Measurements from ENCODE around the gene GSTT4.

- TF ChIP-seq POLR2AphosphoS5 (IDR thresholded peaks at IDR 0.05; ENCODE audit: borderline replicate concordance, low read depth, low read length), result no peak
- TF ChIP-seq EZH2 (IDR thresholded peaks at IDR 0.05), result no peak
- no peak for TF ChIP-seq FOXP2 (optimal IDR thresholded peaks at IDR 0.05; ENCODE audit: control extremely low read depth, extremely low read length, insufficient read depth)
Observed at GRCh38 chr22:24051028-24051427, 45.8 kb upstream of the GSTT4 start.

All from SK-N-MC (cell line).